Measurements from ENCODE around the gene ACTN3.

Gene ACTN3

DNA sequence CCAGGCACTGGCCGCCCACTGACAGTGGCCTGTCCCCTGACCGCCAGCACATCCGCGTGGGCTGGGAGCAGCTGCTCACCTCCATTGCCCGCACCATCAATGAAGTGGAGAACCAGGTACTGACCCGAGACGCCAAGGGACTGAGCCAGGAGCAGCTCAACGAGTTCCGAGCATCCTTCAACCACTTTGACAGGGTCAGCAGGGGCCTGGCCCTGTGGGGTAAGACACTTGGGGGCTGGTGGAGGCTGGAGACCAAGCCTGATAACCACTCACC, 15.2 kb downstream of the ACTN3 start:
- no peak overlapping the region for H3K27ac ChIP-seq
- TF ChIP-seq, protein P1, sequence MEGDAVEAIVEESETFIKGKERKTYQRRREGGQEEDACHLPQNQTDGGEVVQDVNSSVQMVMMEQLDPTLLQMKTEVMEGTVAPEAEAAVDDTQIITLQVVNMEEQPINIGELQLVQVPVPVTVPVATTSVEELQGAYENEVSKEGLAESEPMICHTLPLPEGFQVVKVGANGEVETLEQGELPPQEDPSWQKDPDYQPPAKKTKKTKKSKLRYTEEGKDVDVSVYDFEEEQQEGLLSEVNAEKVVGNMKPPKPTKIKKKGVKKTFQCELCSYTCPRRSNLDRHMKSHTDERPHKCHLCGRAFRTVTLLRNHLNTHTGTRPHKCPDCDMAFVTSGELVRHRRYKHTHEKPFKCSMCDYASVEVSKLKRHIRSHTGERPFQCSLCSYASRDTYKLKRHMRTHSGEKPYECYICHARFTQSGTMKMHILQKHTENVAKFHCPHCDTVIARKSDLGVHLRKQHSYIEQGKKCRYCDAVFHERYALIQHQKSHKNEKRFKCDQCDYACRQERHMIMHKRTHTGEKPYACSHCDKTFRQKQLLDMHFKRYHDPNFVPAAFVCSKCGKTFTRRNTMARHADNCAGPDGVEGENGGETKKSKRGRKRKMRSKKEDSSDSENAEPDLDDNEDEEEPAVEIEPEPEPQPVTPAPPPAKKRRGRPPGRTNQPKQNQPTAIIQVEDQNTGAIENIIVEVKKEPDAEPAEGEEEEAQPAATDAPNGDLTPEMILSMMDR (conservative IDR thresholded peaks at IDR 0.05): no peak
- no peak for TF ChIP-seq ZFX (IDR thresholded peaks at IDR 0.05)

DNA sequence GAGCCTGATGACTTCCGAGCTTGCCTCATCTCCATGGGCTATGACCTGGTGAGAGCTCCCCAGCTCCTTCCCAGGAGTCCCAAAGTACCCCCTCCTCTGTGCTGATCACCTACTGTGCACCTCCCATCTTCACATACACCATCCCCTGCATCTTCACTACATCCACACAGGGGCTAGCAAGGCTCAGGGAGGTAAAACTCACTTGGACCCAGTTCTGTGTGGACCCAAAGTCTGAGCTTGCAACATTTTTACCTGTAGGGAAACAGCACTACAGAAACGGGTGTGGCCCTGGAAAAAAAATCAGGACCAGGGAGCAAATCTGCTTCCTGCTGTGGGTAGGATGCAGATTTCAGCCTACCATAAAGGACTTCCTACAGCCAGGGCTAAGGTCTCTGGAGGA, 15.6 kb downstream of the ACTN3 start:
- TF ChIP-seq ZFX (IDR thresholded peaks at IDR 0.05): no peak
- TF ChIP-seq, protein P1 (conservative IDR thresholded peaks at IDR 0.05): no peak
- H3K27ac ChIP-seq: no peak overlapping the region

DNA sequence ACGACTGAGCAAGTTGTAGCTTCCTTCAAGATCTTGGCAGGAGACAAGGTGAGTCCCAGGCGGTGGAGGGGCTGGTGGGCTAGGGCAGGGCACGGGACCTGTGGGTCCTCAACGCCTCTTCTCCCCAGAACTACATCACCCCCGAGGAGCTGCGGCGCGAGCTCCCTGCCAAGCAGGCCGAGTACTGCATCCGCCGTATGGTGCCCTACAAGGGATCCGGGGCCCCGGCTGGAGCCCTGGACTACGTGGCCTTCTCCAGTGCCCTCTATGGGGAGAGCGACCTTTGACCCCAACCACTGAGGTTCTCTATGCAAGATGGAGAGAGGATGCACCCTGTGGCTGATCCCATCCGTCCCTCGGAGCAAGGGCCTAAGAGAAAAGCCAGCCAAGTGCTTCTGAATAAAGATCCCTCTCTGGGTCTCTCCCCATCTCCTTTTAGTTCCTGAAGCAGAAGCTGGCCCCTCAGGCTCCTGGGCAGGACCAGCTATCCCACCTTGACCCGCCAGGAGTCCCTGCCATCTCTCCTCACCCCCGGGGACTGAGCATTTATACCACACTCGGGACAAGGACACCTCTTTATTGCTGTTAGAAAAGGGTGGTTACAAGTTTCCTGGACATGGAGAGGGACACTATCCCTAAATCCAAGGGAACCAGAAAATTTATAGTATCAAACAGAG, 16.3 kb downstream of the ACTN3 start:
- no peak overlapping the region for H3K27ac ChIP-seq
- TF ChIP-seq, protein P1 (conservative IDR thresholded peaks at IDR 0.05): no peak
- no peak for TF ChIP-seq ZFX (IDR thresholded peaks at IDR 0.05)

DNA sequence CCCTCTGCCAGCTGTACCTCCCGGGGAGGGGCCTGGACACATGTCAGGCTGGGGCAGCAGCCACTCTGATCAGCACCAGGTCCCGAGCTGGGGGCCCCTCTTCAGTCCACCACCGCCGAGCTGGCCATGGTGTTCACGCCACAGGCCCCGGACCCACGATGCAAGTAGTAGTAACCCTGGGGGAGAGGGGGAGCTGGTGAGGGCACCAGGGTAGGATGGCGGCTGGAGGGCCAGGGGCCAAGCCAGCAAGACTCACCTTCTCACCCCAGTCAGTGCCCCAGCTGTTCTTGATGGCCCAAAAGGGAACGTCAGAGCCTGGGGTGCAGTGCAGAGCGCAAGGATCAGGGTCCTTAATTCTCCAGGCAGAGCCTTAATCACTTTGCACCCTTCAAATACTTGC, 17.1 kb downstream of the ACTN3 start:
- no peak overlapping the region for H3K27ac ChIP-seq
- TF ChIP-seq, protein P1 (conservative IDR thresholded peaks at IDR 0.05): no peak
- no peak for TF ChIP-seq ZFX (IDR thresholded peaks at IDR 0.05)

DNA sequence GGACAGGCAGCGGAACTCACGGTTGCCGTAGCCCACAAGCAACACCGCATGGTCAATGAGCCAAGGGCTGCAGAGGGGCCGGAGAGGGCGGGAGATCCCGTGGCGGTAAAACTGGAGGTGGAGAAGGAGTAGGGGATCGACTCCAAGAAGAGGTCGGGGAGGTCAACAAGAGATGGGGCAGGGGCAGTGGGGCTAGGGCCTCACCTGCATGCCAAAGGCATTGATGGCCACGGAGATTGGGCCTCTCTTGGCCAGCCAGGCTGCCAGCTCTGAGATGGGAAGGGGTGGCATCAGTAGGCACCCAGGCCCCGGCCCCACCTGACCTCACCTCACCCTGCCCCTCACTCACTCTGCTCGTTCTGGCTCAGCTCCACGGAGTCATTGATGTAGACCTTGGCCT, 17.8 kb downstream of the ACTN3 start:
- TF ChIP-seq ZFX (IDR thresholded peaks at IDR 0.05): no peak
- TF ChIP-seq, protein P1 (conservative IDR thresholded peaks at IDR 0.05): no peak
- no peak overlapping the region for H3K27ac ChIP-seq

DNA sequence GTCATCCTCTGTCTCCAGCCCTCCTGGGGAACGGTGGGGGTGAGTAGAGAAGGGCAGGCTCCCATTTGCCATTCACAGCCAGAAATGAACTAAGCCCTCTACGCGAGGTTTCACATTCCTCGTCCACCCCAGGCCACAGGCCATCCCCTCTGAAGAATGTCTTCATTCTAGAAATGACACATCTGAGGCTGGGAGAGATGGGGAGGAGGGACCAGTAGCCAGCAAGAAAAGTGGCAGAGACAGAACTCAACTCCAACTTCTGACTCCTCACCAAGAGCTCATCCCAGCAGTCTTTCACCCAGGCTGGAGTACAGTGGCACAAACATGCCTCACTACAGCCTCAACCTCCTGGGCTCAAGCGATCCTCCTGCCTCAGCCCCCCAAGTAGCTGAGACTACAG, 18.3 kb downstream of the ACTN3 start:
- TF ChIP-seq, protein P1 (conservative IDR thresholded peaks at IDR 0.05): no peak
- TF ChIP-seq ZFX (IDR thresholded peaks at IDR 0.05): no peak

DNA sequence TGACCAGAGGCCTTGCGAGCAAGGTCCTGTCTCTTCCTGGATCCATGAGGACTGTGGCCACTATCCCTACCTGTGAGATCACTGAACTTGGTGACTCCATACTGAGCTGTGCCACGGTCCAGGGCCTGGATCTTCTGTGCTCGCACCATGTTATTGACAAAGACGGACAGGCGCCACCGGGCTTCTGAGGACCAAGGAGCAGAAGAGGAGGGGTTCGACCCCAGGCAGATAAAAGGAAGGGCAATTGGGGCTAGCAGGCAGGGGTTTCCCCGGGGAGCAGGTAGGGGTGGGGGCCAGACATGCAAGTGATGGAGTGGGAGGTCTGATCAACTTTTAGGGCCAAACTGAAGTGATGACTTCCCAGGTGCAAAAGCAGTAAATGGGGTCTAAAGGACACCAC, 19.5 kb downstream of the ACTN3 start:
- H3K27ac ChIP-seq: no peak overlapping the region
- TF ChIP-seq, protein P1 (conservative IDR thresholded peaks at IDR 0.05): no peak

More for the DNA sequence above, 18.3 kb downstream of the ACTN3 start:
- no peak overlapping the region for H3K27ac ChIP-seq
